ENCODE data around the gene FNIP1. TPM values are rescaled to one million over a fixed set of nuclear protein-coding genes. Genes with fewer than 3 reads are reported as not detected.

The FNIP1 gene
- polyA plus RNA-seq, 1 donor (not counting 4 experiments of a cell fraction or from before 2014, with no cell fraction given), result 14.6 TPM

DNA sequence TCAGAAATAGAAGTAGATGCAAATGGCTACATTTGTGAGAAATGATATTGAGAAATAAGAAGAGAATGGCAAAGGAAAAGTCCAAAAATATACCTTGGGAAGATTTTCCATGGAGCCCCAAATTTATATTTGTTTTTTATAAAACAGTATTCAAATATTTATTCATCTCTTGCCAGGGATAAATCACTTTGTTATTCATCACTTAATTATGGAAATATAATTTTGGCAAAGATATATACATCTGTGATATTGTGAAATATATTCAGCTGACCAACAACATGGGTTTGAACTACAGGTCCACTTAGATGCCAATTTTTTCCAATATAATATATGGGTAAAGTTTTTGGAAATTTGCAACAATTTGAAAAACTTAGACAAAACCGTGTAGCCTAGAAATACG is 142.0 kb downstream of the FNIP1 start:
- dilution Hi-C loops (cut with MboI; ENCODE audit: extremely low pct_ligation_motif_present, low sequenced_read_pairs), result no loop called here
- Histone ChIP-seq H3K4me1 (ENCODE audit: control insufficient read depth, extremely low read depth, insufficient read depth, low read length) (no peaks in the 10 kb centered on the region), H3K9me3 (ENCODE audit: control insufficient read depth, low read depth, low read length) (no peaks in the 10 kb centered on the region), H3K4me2 (ENCODE audit: control insufficient read depth, extremely low read depth, insufficient read depth, low read depth, low read length) (no peak overlapping the region), H3K9me1 (ENCODE audit: control insufficient read depth, extremely low read depth, insufficient read depth, low read length) (no peaks in the 10 kb centered on the region), H3K27me3 (ENCODE audit: control insufficient read depth, extremely low read depth, insufficient read depth, low read length) (no peaks in the 10 kb centered on the region), H3K79me2 (ENCODE audit: control insufficient read depth, insufficient read depth, low read length) (no peaks in the 10 kb centered on the region), H3K9ac (ENCODE audit: control insufficient read depth, extremely low read depth, insufficient read depth, low read length) (no peak overlapping the region), H2AFZ (ENCODE audit: control insufficient read depth, low read length) (no peak overlapping the region), H3K36me3 (ENCODE audit: control insufficient read depth in 2 of 2, extremely low read depth in 1 of 2, insufficient read depth in 2 of 2, low read length in 2 of 2) (peaks cover 0 to 9% of the 10 kb centered on the region in 2 experiments), H4K20me1 (ENCODE audit: control insufficient read depth, extremely low read depth, insufficient read depth, low read length) (no peaks in the 10 kb centered on the region), H3K27ac (ENCODE audit: control insufficient read depth, insufficient read depth, low read length) (no peak overlapping the region), H3K4me3 (ENCODE audit: control insufficient read depth in 2 of 3, extremely low read depth in 1 of 3, insufficient read depth in 2 of 3, low read depth in 1 of 3, low read length in 3 of 3) (no peak overlapping the region)
- DNase-seq (ENCODE audit: low read depth, low spot score) (no peak), FAIRE-seq (no peak)
- TF ChIP-seq, protein P1, sequence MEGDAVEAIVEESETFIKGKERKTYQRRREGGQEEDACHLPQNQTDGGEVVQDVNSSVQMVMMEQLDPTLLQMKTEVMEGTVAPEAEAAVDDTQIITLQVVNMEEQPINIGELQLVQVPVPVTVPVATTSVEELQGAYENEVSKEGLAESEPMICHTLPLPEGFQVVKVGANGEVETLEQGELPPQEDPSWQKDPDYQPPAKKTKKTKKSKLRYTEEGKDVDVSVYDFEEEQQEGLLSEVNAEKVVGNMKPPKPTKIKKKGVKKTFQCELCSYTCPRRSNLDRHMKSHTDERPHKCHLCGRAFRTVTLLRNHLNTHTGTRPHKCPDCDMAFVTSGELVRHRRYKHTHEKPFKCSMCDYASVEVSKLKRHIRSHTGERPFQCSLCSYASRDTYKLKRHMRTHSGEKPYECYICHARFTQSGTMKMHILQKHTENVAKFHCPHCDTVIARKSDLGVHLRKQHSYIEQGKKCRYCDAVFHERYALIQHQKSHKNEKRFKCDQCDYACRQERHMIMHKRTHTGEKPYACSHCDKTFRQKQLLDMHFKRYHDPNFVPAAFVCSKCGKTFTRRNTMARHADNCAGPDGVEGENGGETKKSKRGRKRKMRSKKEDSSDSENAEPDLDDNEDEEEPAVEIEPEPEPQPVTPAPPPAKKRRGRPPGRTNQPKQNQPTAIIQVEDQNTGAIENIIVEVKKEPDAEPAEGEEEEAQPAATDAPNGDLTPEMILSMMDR (optimal IDR thresholded peaks at IDR 0.05 in 1 of 3, IDR thresholded peaks at IDR 0.05 in 1 of 3, conservative IDR thresholded peaks at IDR 0.05 in 1 of 3; ENCODE audit: extremely low read depth in 1 of 3, insufficient read depth in 2 of 3, low read length in 3 of 3), result no peak
- no peak for TF ChIP-seq EZH2 (IDR thresholded peaks at IDR 0.05; ENCODE audit: low read length)

DNA sequence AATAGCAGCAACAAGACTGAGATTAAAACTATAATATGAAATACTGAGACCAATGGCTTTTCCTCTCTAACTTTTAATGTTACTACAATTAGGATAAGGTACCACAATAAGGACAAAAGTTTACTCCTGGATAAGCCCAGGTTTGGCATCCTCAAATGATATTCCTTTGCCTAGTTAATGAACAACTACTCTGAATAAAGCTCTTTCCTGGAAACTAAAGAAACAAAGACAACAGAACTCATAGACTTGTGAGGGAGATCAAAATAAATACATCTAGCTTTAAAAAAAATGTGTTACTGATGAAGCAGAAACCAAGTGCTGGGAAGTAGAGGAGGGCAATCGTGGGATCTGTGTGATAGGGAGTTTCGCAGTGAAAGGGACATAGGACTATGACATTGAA is 142.5 kb downstream of the FNIP1 start:
- peaks cover 0 to 7% of the 10 kb centered on the region in 2 experiments for H3K36me3 ChIP-seq (ENCODE audit: control insufficient read depth in 2 of 2, extremely low read depth in 1 of 2, insufficient read depth in 2 of 2, low read length in 2 of 2)
- H2AFZ ChIP-seq (ENCODE audit: control insufficient read depth, low read length), result no peak overlapping the region
- H3K4me3 ChIP-seq (ENCODE audit: control insufficient read depth in 2 of 3, extremely low read depth in 1 of 3, insufficient read depth in 2 of 3, low read depth in 1 of 3, low read length in 3 of 3), result no peak overlapping the region
- no peak for DNase-seq (ENCODE audit: low read depth, low spot score)
- TF ChIP-seq EZH2 (IDR thresholded peaks at IDR 0.05; ENCODE audit: low read length), result no peak
- TF ChIP-seq, protein P1 (optimal IDR thresholded peaks at IDR 0.05 in 1 of 3, IDR thresholded peaks at IDR 0.05 in 1 of 3, conservative IDR thresholded peaks at IDR 0.05 in 1 of 3; ENCODE audit: extremely low read depth in 1 of 3, insufficient read depth in 2 of 3, low read length in 3 of 3), result no peak
- H3K9me1 ChIP-seq (ENCODE audit: control insufficient read depth, extremely low read depth, insufficient read depth, low read length), result no peaks in the 10 kb centered on the region
- no peaks in the 10 kb centered on the region for H3K9me3 ChIP-seq (ENCODE audit: control insufficient read depth, low read depth, low read length)
- no peak overlapping the region for H3K4me2 ChIP-seq (ENCODE audit: control insufficient read depth, extremely low read depth, insufficient read depth, low read depth, low read length)
- H3K27me3 ChIP-seq (ENCODE audit: control insufficient read depth, extremely low read depth, insufficient read depth, low read length), result no peaks in the 10 kb centered on the region
- H3K27ac ChIP-seq (ENCODE audit: control insufficient read depth, insufficient read depth, low read length), result no peak overlapping the region
- H3K9ac ChIP-seq (ENCODE audit: control insufficient read depth, extremely low read depth, insufficient read depth, low read length), result no peak overlapping the region
- H3K79me2 ChIP-seq (ENCODE audit: control insufficient read depth, insufficient read depth, low read length), result no peaks in the 10 kb centered on the region
- H3K4me1 ChIP-seq (ENCODE audit: control insufficient read depth, extremely low read depth, insufficient read depth, low read length), result no peaks in the 10 kb centered on the region
- dilution Hi-C loops (cut with MboI; ENCODE audit: extremely low pct_ligation_motif_present, low sequenced_read_pairs), result no loop called here
- no peak for FAIRE-seq
- H4K20me1 ChIP-seq (ENCODE audit: control insufficient read depth, extremely low read depth, insufficient read depth, low read length), result no peaks in the 10 kb centered on the region

Measured in keratinocyte (primary cell).